ENCODE data around the gene PTPRU.

The PTPRU gene

GRCh38 chr1:29332204-29332603 is 95.9 kb downstream of the PTPRU start:
- DNase-seq (ENCODE audit: low read depth, low spot score) = no peak

- DNase-seq (ENCODE audit: low read depth, low spot score) = no peak
Measured at GRCh38 chr1:29333008-29333407, 96.7 kb downstream of the PTPRU start.

GRCh38 chr1:29335573-29335972 is 99.3 kb downstream of the PTPRU start:
- no peak for DNase-seq (ENCODE audit: low read depth, low spot score)

GRCh38 chr1:29338908-29339575 is 102.7 kb downstream of the PTPRU start:
- DNase-seq (ENCODE audit: low read depth, low spot score) = no peak

- no peak for DNase-seq (ENCODE audit: low read depth, low spot score)
Measured at GRCh38 chr1:29341936-29342335, 105.6 kb downstream of the PTPRU start.

- DNase-seq (ENCODE audit: low read depth, low spot score) = no peak
Measured at GRCh38 chr1:29342351-29342750, 106.0 kb downstream of the PTPRU start.

GRCh38 chr1:29342983-29343382 is 106.7 kb downstream of the PTPRU start:
- no peak for DNase-seq (ENCODE audit: low read depth, low spot score)

GRCh38 chr1:29343476-29343875 is 107.2 kb downstream of the PTPRU start:
- DNase-seq (ENCODE audit: low read depth, low spot score) = no peak

GRCh38 chr1:29343908-29344307 is 107.6 kb downstream of the PTPRU start:
- no peak for DNase-seq (ENCODE audit: low read depth, low spot score)

- DNase-seq (ENCODE audit: low read depth, low spot score) = no peak
Measured at GRCh38 chr1:29344336-29344735, 108.0 kb downstream of the PTPRU start.

GRCh38 chr1:29346576-29346975 is 110.3 kb downstream of the PTPRU start:
- DNase-seq (ENCODE audit: low read depth, low spot score) = no peak

- DNase-seq (ENCODE audit: low read depth, low spot score) = no peak
Measured at GRCh38 chr1:29349871-29350491, 113.7 kb downstream of the PTPRU start.

- DNase-seq (ENCODE audit: low read depth, low spot score) = no peak
Measured at GRCh38 chr1:29352719-29353420, 116.5 kb downstream of the PTPRU start.

- no peak for DNase-seq (ENCODE audit: low read depth, low spot score)
Measured at GRCh38 chr1:29354511-29355098, 118.3 kb downstream of the PTPRU start.

- no peak for DNase-seq (ENCODE audit: low read depth, low spot score)
Measured at GRCh38 chr1:29355375-29355774, 119.1 kb downstream of the PTPRU start.

- no peak for DNase-seq (ENCODE audit: low read depth, low spot score)
Measured at GRCh38 chr1:29356663-29357062, 120.3 kb downstream of the PTPRU start.

- DNase-seq (ENCODE audit: low read depth, low spot score) = no peak
Measured at GRCh38 chr1:29357452-29357851, 121.1 kb downstream of the PTPRU start.

- DNase-seq (ENCODE audit: low read depth, low spot score) = no peak
Measured at GRCh38 chr1:29358183-29358582, 121.9 kb downstream of the PTPRU start.

- no peak for DNase-seq (ENCODE audit: low read depth, low spot score)
Measured at GRCh38 chr1:29360768-29361167, 124.4 kb downstream of the PTPRU start.

- DNase-seq (ENCODE audit: low read depth, low spot score) = no peak
Measured at GRCh38 chr1:29361686-29362085, 125.4 kb downstream of the PTPRU start.

- DNase-seq (ENCODE audit: low read depth, low spot score) = no peak
Measured at GRCh38 chr1:29362116-29362515, 125.8 kb downstream of the PTPRU start.

GRCh38 chr1:29362764-29363163 is 126.4 kb downstream of the PTPRU start:
- no peak for DNase-seq (ENCODE audit: low read depth, low spot score)

- no peak for DNase-seq (ENCODE audit: low read depth, low spot score)
Measured at GRCh38 chr1:29363536-29363935, 127.2 kb downstream of the PTPRU start.
